HG02571 (cell line): ENCODE measurements around the gene CAPG.

Experiments
- ATAC-seq: cut with Tn5 transposase; IDR thresholded peaks from one replicate; pipeline ENCODE4 v1.9.1; 2021; ENCODE audit warnings: mild to moderate bottlenecking, moderate library complexity; ENCODE audit not compliant: unreplicated experiment

CAPG gene

DNA sequence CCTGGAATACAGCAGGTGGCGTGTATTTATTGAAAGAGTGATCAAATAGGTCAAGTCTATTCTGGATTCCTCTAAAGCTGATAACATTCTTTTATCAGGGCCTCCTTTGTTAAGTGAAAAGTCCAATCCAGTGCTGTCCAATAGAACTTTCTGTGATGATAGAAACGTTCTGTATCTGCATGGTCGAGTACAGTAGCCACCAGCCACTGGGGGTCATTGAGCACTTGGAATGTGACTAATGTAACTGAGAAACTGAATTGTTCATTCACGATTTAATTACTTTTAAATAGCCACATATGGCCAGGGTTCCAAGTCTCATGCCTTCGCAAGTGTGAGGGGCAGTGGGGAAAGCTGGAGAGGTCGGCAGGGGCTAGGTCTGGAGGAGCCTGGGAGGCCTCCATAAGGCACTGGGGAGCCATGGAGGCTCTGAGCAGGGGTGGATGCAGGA, 28.9 kb upstream of the CAPG start:
- no peak for ATAC-seq

GRCh38 chr2:85438201-85439024, 28.2 kb upstream of the CAPG start:
- no peak for ATAC-seq

- ATAC-seq = peak; percentile 88
Observed at GRCh38 chr2:85437488-85438200, 27.5 kb upstream of the CAPG start.

DNA sequence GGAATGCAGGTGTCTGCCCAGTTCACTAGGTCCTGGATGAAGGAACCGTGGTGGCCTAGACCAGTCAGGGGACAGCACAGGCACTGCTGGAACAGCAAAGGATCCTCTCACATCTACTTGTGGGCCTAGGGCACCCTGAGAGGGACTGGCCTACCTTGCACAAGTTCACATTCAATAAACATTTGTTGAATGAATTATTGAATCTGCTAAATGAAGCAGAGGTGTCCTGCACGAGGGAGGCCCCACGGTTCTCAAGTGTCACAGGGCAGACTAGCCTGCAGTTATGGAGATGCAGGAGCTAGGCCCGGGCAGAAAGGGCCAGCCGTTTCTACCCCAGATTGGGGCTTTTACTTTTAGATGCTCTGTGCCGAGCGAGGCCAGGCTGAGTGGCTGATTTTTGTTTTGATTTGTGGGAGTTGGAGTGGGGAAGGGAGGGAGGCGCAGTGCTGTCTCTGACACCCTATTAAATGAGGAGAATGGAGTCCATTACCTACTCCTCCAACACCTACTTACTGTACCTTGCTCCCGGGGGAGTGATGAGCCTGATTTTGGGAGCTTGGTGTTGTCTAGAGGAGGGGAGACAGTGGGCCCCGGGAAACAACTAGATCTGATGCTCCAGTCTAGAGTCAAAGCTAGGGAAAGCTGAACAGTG, 26.8 kb upstream of the CAPG start:
- no peak for ATAC-seq

DNA sequence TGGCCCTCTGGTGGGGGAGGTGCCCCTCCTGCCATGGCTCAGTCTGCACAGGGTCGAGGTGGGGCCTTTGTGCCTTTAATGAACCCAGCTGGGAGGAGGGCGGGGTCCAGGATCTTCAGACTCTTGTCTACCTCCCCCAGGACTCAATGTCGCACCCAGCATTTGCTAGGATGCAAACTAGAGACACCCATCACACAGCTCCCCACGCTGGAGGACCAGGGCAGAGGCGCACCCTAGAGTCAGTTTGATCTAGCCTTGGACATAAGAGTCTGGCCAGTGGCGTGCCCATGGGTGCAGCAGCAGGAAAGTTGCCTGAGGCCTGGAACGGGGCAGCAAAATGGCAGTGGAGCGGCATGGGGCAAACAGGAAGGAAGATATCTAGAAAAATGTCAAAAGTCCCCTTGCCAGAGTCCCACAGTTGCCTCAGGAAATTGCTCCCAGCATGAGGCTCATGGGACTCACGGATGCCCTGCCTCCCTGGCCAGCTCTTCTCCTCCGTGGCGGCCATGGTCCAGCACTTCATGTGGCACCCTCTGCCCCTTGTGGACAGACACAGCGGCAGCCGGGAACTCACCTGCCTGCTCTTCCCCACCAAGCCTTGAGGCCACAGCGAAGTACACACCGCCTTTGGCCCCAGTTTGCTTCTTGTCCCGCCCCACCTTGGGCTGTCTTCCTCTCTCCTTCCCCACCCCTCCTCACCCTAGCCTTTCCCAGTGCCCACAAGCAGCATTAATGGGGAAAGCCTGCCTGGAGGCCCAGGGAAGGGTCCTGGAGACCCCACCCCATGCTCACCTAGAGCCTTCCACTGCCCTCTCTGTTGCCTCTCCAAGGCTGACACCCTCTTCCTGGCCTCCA, 26.0 kb upstream of the CAPG start:
- ATAC-seq = no peak

DNA sequence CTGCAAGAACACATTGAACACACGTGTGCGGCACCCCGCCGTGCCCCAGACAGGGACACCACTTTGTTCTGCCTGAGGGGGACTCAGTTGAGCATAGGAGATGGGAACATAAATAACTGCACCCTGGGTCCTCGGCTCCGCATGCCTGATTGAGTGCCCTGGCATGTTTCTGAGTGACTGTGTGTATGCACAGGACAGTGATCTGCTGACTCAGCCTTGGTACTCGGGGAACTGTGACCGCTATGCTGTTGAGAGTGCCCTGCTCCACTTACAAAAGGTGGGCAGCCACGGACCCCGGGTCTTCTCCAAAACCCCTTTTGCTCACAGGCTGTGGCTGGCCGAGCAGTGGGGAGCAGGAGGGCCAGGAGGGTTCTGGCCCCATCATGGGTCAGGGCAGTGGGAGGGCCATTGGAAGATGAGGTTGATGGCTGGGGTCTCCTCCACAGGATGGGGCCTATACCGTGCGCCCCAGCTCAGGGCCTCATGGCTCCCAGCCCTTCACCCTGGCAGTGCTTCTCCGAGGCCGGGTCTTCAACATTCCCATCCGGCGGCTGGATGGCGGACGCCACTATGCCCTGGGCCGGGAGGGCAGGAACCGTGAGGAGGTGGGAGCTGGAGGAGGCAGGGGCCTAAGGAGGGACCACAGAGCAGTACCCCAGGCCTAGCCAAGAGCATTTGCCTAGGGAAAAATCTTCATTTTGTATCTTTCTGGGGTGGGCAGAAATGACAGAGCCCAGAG, 25.2 kb upstream of the CAPG start:
- ATAC-seq = no peak

GRCh38 chr2:85434696-85435095, 24.5 kb upstream of the CAPG start:
- ATAC-seq = no peak

- no peak for ATAC-seq
Observed at GRCh38 chr2:85433511-85434089, 23.4 kb upstream of the CAPG start.

- no peak for ATAC-seq
Observed at GRCh38 chr2:85431570-85432205, 21.5 kb upstream of the CAPG start.

DNA sequence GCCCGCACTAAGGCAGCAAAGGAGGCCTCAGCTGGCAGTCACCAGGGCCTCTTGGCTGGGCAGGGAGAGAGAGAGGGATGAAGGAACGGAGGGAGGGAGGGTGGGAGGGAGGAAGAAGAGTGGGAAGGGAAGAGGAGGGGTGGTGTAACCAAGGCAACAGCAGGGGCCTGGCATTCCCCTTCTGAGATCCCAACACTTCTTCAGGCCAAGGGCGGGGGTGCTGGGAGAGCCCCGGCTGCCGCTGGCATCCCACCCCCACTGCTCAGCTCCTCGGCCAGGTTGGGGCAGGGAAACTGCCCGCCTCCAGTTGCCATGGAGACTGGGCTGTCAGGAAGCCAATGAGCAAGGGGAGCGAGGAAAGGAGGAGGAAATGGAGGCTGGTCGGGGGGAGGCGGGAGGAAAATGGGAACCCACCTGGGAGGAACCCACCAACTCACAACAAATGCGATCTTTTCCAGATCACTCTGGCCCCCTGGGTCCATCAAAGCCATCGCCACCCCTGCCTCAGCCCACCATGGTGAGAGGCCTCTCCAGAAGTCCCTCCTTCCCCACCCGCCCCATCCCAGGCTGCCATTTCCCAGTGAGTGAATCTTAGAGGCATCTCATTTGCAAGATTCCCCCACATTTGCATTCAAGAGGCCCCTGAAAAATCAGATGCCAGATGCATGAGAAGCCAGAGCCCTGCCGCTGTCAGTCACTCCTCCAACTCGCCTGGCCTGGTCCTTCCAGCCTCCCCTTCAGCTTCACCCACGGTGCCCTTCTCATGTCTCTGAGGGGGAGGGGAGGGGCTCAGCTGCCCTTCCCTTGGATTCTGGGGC, 20.8 kb upstream of the CAPG start:
- no peak for ATAC-seq

GRCh38 chr2:85429924-85430289, 19.7 kb upstream of the CAPG start:
- ATAC-seq = no peak

DNA sequence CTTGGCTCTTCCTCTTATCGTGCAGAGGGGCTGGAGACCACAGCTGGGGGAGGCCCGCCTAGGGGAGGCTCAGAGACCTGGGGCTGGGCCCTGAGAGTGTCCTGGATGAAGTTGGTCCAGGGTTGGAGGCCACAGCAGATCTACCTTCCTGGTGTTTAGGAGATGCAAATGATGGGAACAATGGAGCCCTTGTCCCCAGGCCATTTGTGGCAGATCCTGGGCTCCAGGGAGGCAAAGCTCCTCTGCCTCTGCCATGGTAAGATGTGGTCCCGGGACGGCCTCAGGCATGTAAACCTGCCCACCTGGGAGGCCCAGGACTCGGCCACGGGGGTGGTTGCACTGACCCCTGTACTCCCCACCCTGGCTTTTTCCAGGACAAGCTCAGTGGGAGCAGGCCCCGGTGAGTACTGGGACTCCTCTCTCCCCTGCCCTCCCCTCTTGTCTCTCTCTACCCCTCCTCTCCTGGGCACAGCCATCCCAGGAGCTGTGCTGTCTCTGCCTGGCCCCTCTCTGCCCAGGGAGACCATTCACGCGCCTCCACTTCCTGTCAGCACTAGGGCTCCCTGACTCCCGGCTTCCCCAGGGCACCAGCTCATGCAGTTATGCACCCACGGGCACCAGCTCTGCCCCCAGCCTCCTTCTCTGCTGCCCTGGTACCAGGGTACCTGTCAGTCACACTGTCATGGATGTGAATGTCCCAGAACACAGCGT, 19.2 kb upstream of the CAPG start:
- ATAC-seq = no peak

GRCh38 chr2:85428343-85428881, 18.2 kb upstream of the CAPG start:
- ATAC-seq = no peak

DNA sequence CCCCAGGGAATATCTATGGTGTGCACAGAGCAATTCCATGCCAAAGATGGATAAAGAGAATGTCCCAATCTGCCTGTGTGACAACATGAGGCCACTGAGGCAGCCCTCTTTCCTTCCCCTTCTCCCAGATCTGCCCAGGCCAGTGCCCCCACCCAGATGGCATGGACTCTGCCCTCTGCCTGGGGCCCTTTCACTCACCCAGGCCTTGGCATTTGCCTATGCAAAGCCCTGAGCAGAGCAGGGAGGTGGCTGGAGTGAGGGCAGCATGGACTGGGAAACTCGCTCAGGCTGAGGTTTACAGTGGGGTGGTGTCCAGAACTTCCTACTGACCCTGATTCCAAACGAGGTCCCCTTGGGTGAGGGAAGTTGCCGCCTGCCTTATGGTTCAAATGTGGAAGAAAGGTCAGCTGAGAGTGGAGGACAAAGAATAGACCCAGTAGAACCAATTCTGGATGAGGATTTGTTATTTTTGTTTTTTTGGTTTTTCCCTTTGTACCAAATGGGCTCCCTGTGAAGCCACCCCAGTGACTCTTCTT, 17.2 kb upstream of the CAPG start:
- no peak for ATAC-seq

GRCh38 chr2:85425588-85425987, 15.4 kb upstream of the CAPG start:
- ATAC-seq = no peak

DNA sequence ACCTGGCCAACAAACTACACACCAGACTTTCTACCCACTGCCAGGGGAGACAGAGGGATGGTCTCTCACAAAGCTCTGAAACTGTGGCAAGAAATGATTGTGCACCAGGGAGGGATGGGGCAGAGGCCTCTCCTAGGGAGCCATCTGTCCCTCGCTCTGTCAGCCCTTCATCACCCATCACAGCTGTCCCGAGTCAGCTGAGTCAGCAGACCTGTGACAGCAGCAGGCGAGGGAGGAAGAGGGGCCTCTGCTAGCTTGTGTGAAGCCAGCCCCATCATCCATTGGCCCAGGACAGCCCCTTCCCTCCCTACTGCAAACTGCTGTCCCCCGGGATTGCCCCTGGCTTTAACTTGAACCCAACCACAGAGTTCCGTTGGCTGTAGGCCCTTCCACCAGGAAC, 13.4 kb upstream of the CAPG start:
- ATAC-seq = no peak

DNA sequence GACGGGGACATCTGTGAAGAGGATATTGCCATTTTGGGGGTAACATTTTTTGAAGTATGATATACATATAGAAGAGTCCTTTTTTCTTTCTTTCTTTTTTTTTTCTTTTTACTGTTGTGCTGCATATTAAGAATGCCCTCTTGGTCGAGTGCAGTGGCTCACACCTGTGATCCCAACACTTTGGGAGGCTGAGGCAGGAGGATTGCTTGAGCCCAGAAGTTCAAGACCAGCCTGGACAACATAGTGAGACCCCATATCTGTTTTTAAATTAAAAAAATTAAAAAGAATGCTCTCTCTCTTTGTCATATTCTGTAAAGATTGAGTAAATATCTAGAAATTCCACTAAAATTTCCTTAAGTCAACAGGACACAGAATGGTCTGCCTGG, 11.9 kb upstream of the CAPG start:
- ATAC-seq = no peak
